ENCODE measurements around the gene MON1A. TPM values are rescaled to one million over a fixed set of nuclear protein-coding genes. Genes with fewer than 3 reads are reported as not detected.
"Not testable (repeated sequence)": the region's sequence is repeated elsewhere in the genome, so short reads cannot be mapped to it uniquely, and the experiment has no call there.

The MON1A gene
- total RNA-seq, 1 donor from 2014 or later: 9.1 TPM

GRCh38 chr3:49930922-49931321 lies 1.3 kb upstream of the MON1A start:
- H3K4me3 ChIP-seq (ENCODE audit: low read depth, low read length): no peak overlapping the region
- no peak for DNase-seq (ENCODE audit: low read depth)
- peak; percentile 26 for TF ChIP-seq CTCF (conservative IDR thresholded peaks at IDR 0.05; ENCODE audit: low read depth, low read length)

- peak overlapping the region; percentile 77 for H3K4me3 ChIP-seq (ENCODE audit: low read depth, low read length)
- TF ChIP-seq CTCF (conservative IDR thresholded peaks at IDR 0.05; ENCODE audit: low read depth, low read length): no peak
- no peak for DNase-seq (ENCODE audit: low read depth)
Measured at GRCh38 chr3:49930168-49930690, 618 bp upstream of the MON1A start.

- no peak for DNase-seq (ENCODE audit: low read depth)
- peak overlapping the region; percentile 77 for H3K4me3 ChIP-seq (ENCODE audit: low read depth, low read length)
- TF ChIP-seq CTCF (conservative IDR thresholded peaks at IDR 0.05; ENCODE audit: low read depth, low read length): no peak
Measured at GRCh38 chr3:49928481-49929017, 1.1 kb downstream of the MON1A start.

GRCh38 chr3:49927798-49928197 lies 1.8 kb downstream of the MON1A start:
- DNase-seq (ENCODE audit: low read depth): no peak
- TF ChIP-seq CTCF (conservative IDR thresholded peaks at IDR 0.05; ENCODE audit: low read depth, low read length): no peak

GRCh38 chr3:49926117-49926728 lies 3.4 kb downstream of the MON1A start:
- no peak for TF ChIP-seq CTCF (conservative IDR thresholded peaks at IDR 0.05; ENCODE audit: low read depth, low read length)
- H3K4me3 ChIP-seq (ENCODE audit: low read depth, low read length): no peak overlapping the region
- no peak for DNase-seq (ENCODE audit: low read depth)

More at GRCh38 chr3:49927798-49928197, 1.8 kb downstream of the MON1A start:
- no peak overlapping the region for H3K4me3 ChIP-seq (ENCODE audit: low read depth, low read length)

GRCh38 chr3:49925485-49925884 lies 4.1 kb downstream of the MON1A start:
- no peak for TF ChIP-seq CTCF (conservative IDR thresholded peaks at IDR 0.05; ENCODE audit: low read depth, low read length)
- no peak for DNase-seq (ENCODE audit: low read depth)
- H3K4me3 ChIP-seq (ENCODE audit: low read depth, low read length): no peak overlapping the region

- no peak overlapping the region for H3K4me3 ChIP-seq (ENCODE audit: low read depth, low read length)
- no peak for TF ChIP-seq CTCF (conservative IDR thresholded peaks at IDR 0.05; ENCODE audit: low read depth, low read length)
- DNase-seq (ENCODE audit: low read depth): no peak
Measured at GRCh38 chr3:49924683-49925082, 4.9 kb downstream of the MON1A start.

GRCh38 chr3:49917806-49918590 lies 11.6 kb downstream of the MON1A start:
- H3K4me3 ChIP-seq (ENCODE audit: low read depth, low read length): not testable (repeated sequence)

More at GRCh38 chr3:49917806-49918590, 11.6 kb downstream of the MON1A start:
- not testable (repeated sequence) for DNase-seq (ENCODE audit: low read depth)
